H9 (cell line): ENCODE results near the gene HMOX1. TPM values are rescaled to one million over a fixed set of nuclear protein-coding genes. Genes with fewer than 3 reads are reported as not detected.

ENCODE experiments used
- DNase-seq: peaks from one replicate; pipeline ENCODE4 v3.0.0-alpha.2; 2017
- H2AFZ ChIP-seq: one replicate; pipeline ENCODE4 v1.6.1; 2013; ENCODE audit warnings: mild to moderate bottlenecking, low read length, control low read depth, moderate library complexity
- H2AK5ac ChIP-seq: 2 replicates; pipeline ENCODE4 v1.6.1; 2013; ENCODE audit warnings: low read length, control low read depth, mixed read lengths; ENCODE audit not compliant: insufficient read length
- H2BK120ac ChIP-seq: one replicate; pipeline ENCODE4 v1.6.1; 2013; ENCODE audit warnings: low read depth, mild to moderate bottlenecking, low read length, control low read depth, inconsistent platforms; ENCODE audit not compliant: poor library complexity, severe bottlenecking
- H2BK12ac ChIP-seq: 2 replicates; pipeline ENCODE4 v1.6.1; 2013; ENCODE audit warnings: low read length, control low read depth, mixed read lengths, low read depth; ENCODE audit not compliant: insufficient read length
- H2BK15ac ChIP-seq: 2 replicates; pipeline ENCODE4 v1.6.1; 2013; ENCODE audit warnings: low read depth, low read length, control low read depth
- H2BK20ac ChIP-seq: one replicate; pipeline ENCODE4 v1.6.1; 2013; ENCODE audit warnings: low read depth, mild to moderate bottlenecking, low read length, control low read depth, inconsistent platforms; ENCODE audit not compliant: poor library complexity, severe bottlenecking
- H2BK5ac ChIP-seq: 2 replicates; pipeline ENCODE4 v1.6.1; 2013; ENCODE audit warnings: low read length, control low read depth, mixed read lengths; ENCODE audit not compliant: insufficient read length
- H3K14ac ChIP-seq: 2 replicates; pipeline ENCODE4 v1.6.1; 2013; ENCODE audit warnings: low read length, control low read depth; ENCODE audit not compliant: insufficient read depth
- H3K18ac ChIP-seq: 2 replicates; pipeline ENCODE4 v1.6.1; 2013; ENCODE audit warnings: low read depth, mild to moderate bottlenecking, mixed read lengths, low read length, control low read depth; ENCODE audit not compliant: insufficient read length
- H3K23ac ChIP-seq: 2 replicates; pipeline ENCODE4 v1.6.1; 2013; ENCODE audit warnings: low read length, control low read depth, mixed read lengths, low read depth; ENCODE audit not compliant: insufficient read length
- H3K23me2 ChIP-seq: 2 replicates; pipeline ENCODE4 v1.6.1; 2013; ENCODE audit warnings: low read depth, mild to moderate bottlenecking, mixed read lengths, low read length, control low read depth; ENCODE audit not compliant: insufficient read length, poor library complexity, severe bottlenecking
- H3K27ac ChIP-seq: 2 replicates; pipeline ENCODE4 v1.5.1; 2013; ENCODE audit warnings: low read length, control low read depth, mixed read lengths, low read depth; ENCODE audit not compliant: insufficient read length
- H3K27me3 ChIP-seq: 2 replicates; pipeline ENCODE4 v1.6.1; 2013; ENCODE audit warnings: low read length, control low read depth, inconsistent platforms; ENCODE audit not compliant: insufficient read depth
- H3K4ac ChIP-seq: 2 replicates; pipeline ENCODE4 v1.6.1; 2013; ENCODE audit warnings: low read depth, mild to moderate bottlenecking, control low read depth, inconsistent platforms, low read length, moderate library complexity
- H3K4me1 ChIP-seq: 2 replicates; pipeline ENCODE4 v1.6.1; 2013; ENCODE audit warnings: low read length, control low read depth, inconsistent platforms; ENCODE audit not compliant: insufficient read depth
- H3K4me2 ChIP-seq: 2 replicates; pipeline ENCODE4 v1.6.1; 2013; ENCODE audit warnings: low read length, control low read depth, mixed read lengths; ENCODE audit not compliant: insufficient read length, insufficient read depth
- H3K56ac ChIP-seq: 2 replicates; pipeline ENCODE4 v1.6.1; 2013; ENCODE audit warnings: low read depth, mild to moderate bottlenecking, mixed read lengths, low read length, control low read depth; ENCODE audit not compliant: insufficient read length
- H3K79me1 ChIP-seq: 2 replicates; pipeline ENCODE4 v1.6.1; 2013; ENCODE audit warnings: low read depth, mild to moderate bottlenecking, moderate library complexity, low read length, control low read depth, inconsistent platforms; ENCODE audit not compliant: insufficient read depth, poor library complexity, severe bottlenecking
- H3K79me2 ChIP-seq: 2 replicates; pipeline ENCODE4 v1.6.1; 2013; ENCODE audit warnings: low read length, control low read depth, inconsistent platforms; ENCODE audit not compliant: insufficient read depth
- H3K9ac ChIP-seq: 2 replicates; pipeline ENCODE4 v1.6.1; 2013; ENCODE audit warnings: low read length, control low read depth, mixed read lengths; ENCODE audit not compliant: insufficient read length; ENCODE audit errors: extremely low read depth
- H3K9me3 ChIP-seq: one replicate; pipeline ENCODE4 v1.6.1; 2013; ENCODE audit warnings: low read depth, low read length, inconsistent platforms; ENCODE audit not compliant: control insufficient read depth
- H3T11ph ChIP-seq: one replicate; pipeline ENCODE4 v1.6.1; 2013; ENCODE audit warnings: mild to moderate bottlenecking, low read length, control low read depth, inconsistent platforms
- H4K20me1 ChIP-seq: one replicate; pipeline ENCODE4 v1.6.1; 2013; ENCODE audit not compliant: control insufficient read depth, insufficient read length, insufficient read depth
- H4K5ac ChIP-seq: 2 replicates; pipeline ENCODE4 v1.6.1; 2013; ENCODE audit warnings: low read depth, mild to moderate bottlenecking, mixed read lengths, low read length, control low read depth; ENCODE audit not compliant: insufficient read length
- H4K8ac ChIP-seq: replicated peaks from 2 replicates; pipeline ENCODE4 v1.6.1; 2013; ENCODE audit warnings: low read length, control low read depth, mixed read lengths, low read depth; ENCODE audit not compliant: insufficient read length
- H4K91ac ChIP-seq: 2 replicates; pipeline ENCODE4 v1.6.1; 2013; ENCODE audit warnings: low read depth, mild to moderate bottlenecking, moderate library complexity, mixed read lengths, low read length, control low read depth; ENCODE audit not compliant: insufficient read length
- H3K27ac Mint-ChIP-seq, 3 experiments: 2 replicates in 2 of 3; 3 replicates in 1 of 3; pipeline ENCODE4 v1.8.0; 2020 to 2021; ENCODE audit warnings: mixed read lengths in 3 of 3, mild to moderate bottlenecking in 1 of 3, moderate library complexity in 1 of 3
- H3K27me3 Mint-ChIP-seq: 2 replicates; pipeline ENCODE4 v1.8.0; 2021; ENCODE audit warnings: low read depth, mild to moderate bottlenecking, moderate library complexity, mixed read lengths
- H3K36me3 Mint-ChIP-seq, 3 experiments: 2 replicates in 2 of 3; 3 replicates in 1 of 3; pipeline ENCODE4 v1.8.0; 2020 to 2021; ENCODE audit warnings: low read depth in 3 of 3, mixed read lengths in 3 of 3; ENCODE audit not compliant: insufficient read depth in 1 of 3
- H3K4me1 Mint-ChIP-seq, 2 experiments: 2 replicates each; pipeline ENCODE4 v1.8.0; 2020; ENCODE audit warnings: mixed read lengths in 2 of 2
- H3K4me3 Mint-ChIP-seq, 2 experiments: 2 replicates in 1 of 2; 3 replicates in 1 of 2; pipeline ENCODE4 v1.8.0; 2020 to 2021; ENCODE audit warnings: mild to moderate bottlenecking in 2 of 2, mixed read lengths in 2 of 2, moderate library complexity in 1 of 2
- H3K9me3 Mint-ChIP-seq, 2 experiments: 2 replicates in 1 of 2; 3 replicates in 1 of 2; pipeline ENCODE4 v1.8.0; 2020; ENCODE audit warnings: mild to moderate bottlenecking in 2 of 2, mixed read lengths in 2 of 2, moderate library complexity in 1 of 2
- WGBS: extraction: QIAGEN DNeasy Blood & Tissue Kit; methylation state at CpG from one replicate; pipeline ENCODE4 v1.1.7; 2013; ENCODE audit warnings: missing lambda C conversion rate, low lambda C conversion rate, mixed read lengths; ENCODE audit not compliant: insufficient read length; ENCODE audit errors: extremely low coverage; 5-methylcytosine and 5-hydroxymethylcytosine counted together
- total RNA-seq: library from RNA; stranded (reverse); gene quantifications from 2 replicates; pipeline ENCODE4 v1.2.1, GENCODE V29; 2021
- TF ChIP-seq, protein P1 (sequence below): fragments of 200-600 bp; sonication (generic); conservative IDR thresholded peaks from 3 replicates; pipeline ENCODE4 v1.8.0; 2021; ENCODE audit warnings: antibody characterized with exemption, mild to moderate bottlenecking

Gene HMOX1
- total RNA-seq, 1 experiment from 2014 or later = 22.7 TPM

DNA sequence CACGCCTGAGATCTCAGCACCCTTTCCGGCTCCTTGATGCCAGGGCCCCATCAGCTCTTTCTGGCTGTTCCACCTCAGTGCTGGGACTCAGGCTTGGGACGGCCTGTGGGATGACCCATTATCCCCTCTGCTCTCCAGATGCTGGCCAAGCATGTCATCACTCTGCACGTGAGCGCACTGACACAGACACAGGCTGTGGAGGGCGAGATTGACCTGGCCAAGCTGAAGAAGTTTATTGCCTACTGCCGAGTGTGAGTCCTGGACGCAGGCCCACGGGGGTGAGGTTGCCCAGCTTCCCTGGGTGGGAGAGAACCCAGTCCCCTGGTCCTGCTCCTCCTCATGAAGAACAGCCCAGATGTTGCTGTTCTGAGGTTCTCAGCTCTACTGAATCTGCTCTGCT is 36.7 kb downstream of the HMOX1 start:
- no peak overlapping the region for H4K5ac ChIP-seq
- no peak overlapping the region for H3K4me2 ChIP-seq
- H2BK5ac ChIP-seq = no peak overlapping the region
- H3K79me1 ChIP-seq = no peaks in the 10 kb centered on the region
- no peaks in the 10 kb centered on the region; the same call in 1 of the 2 replicates for H3K79me2 ChIP-seq
- no peak overlapping the region for H3K9ac ChIP-seq
- no peak overlapping the region for H2AFZ ChIP-seq
- no peak overlapping the region for H3K4ac ChIP-seq
- no peak overlapping the region for H2BK120ac ChIP-seq
- H3K4me3 Mint-ChIP-seq = no peak overlapping the region
- DNase-seq = no peak
- no CpG with 5 or more reads among the region's 9 CpGs for WGBS
- peaks cover 68 to 97% (median 93%) of the 10 kb centered on the region in 3 experiments for H3K36me3 Mint-ChIP-seq
- no peaks in the 10 kb centered on the region for H3K9me3 Mint-ChIP-seq
- H3K27me3 Mint-ChIP-seq = no peaks in the 10 kb centered on the region
- H3T11ph ChIP-seq = no peak overlapping the region
- H2BK12ac ChIP-seq = no peak overlapping the region
- H2AK5ac ChIP-seq = no peak overlapping the region
- no peak overlapping the region for H2BK20ac ChIP-seq
- no peak overlapping the region for H3K18ac ChIP-seq
- H3K4me1 ChIP-seq = no peaks in the 10 kb centered on the region
- H3K14ac ChIP-seq = no peak overlapping the region
- H3K4me1 Mint-ChIP-seq = peaks cover 8 to 10% of the 10 kb centered on the region in 2 experiments
- H4K20me1 ChIP-seq = no peaks in the 10 kb centered on the region
- TF ChIP-seq, protein P1, sequence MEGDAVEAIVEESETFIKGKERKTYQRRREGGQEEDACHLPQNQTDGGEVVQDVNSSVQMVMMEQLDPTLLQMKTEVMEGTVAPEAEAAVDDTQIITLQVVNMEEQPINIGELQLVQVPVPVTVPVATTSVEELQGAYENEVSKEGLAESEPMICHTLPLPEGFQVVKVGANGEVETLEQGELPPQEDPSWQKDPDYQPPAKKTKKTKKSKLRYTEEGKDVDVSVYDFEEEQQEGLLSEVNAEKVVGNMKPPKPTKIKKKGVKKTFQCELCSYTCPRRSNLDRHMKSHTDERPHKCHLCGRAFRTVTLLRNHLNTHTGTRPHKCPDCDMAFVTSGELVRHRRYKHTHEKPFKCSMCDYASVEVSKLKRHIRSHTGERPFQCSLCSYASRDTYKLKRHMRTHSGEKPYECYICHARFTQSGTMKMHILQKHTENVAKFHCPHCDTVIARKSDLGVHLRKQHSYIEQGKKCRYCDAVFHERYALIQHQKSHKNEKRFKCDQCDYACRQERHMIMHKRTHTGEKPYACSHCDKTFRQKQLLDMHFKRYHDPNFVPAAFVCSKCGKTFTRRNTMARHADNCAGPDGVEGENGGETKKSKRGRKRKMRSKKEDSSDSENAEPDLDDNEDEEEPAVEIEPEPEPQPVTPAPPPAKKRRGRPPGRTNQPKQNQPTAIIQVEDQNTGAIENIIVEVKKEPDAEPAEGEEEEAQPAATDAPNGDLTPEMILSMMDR = no peak
- no peak overlapping the region for H2BK15ac ChIP-seq
- H4K91ac ChIP-seq = no peak overlapping the region
- H3K56ac ChIP-seq = no peak overlapping the region
- H3K9me3 ChIP-seq = no peaks in the 10 kb centered on the region
- no peak overlapping the region for H3K27ac Mint-ChIP-seq
- no peaks in the 10 kb centered on the region for H3K23me2 ChIP-seq
- no peak overlapping the region for H3K27ac ChIP-seq
- H4K8ac ChIP-seq = no peak overlapping the region
- H3K23ac ChIP-seq = no peak overlapping the region
- no peaks in the 10 kb centered on the region for H3K27me3 ChIP-seq
